Suppressor macrophage treated with lipopolysaccharide for 4 hours (primary cell): ENCODE results near the gene TLR3.
A peak's percentile ranks its signal among the peaks of the same experiment; 100 is the strongest.

Experiments used
- DNase-seq: peaks from one replicate; pipeline ENCODE4 v3.0.0-alpha.2; 2020

TLR3 gene

DNA sequence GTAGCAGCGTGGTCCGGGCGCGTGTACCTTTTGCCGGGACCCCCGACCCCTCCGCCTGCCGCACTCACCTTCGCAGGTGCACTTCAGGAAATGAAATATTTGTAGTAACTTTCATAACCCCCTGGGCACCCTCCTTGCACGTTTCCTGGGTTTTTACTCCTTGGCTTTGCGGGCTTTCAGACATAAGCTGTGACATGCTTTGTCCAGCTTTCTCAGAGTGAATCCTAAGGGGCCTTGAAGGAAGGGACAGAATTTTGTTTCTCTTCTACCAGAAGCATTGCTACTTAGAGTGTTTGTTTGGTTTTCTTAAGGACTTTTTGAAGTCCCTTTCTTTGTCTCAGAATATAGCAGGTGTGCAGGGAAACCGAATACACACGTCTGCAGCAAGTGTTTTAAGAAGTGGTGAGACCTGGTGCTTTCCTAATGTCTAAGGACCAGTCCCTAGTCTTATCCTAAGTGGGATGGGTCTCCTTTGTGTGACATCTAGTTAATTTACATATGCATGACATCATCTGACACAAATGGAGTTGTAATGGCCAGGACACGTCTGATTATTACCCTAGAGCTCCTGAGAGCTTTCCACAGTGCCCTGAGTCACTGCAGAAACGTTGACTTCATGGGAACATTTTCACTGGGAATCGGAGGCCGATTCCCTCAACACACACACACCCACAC is 36.8 kb downstream of the TLR3 start:
- no peak for DNase-seq

DNA sequence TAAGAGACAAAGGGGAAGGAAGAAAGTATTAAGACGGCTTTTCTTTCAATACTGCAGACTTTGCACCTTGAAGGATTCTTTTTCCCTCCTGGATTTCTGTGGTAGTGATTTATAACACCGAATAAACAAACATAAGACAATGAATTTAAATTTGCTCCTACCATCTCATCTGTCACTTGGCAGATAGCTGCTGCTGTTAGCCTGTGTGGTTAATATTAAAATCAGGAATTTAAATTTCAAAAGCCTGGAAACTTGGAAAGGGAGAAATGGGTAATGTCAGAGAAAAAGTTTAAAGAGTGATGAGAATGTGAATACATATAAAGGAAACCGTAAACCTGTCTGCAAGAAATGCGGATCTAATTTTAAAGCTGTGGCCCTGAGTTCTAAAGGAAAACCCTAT is 39.0 kb downstream of the TLR3 start:
- DNase-seq, result no peak

GRCh38 chr4:186108391-186108790 is 39.4 kb downstream of the TLR3 start:
- DNase-seq, result no peak

DNA sequence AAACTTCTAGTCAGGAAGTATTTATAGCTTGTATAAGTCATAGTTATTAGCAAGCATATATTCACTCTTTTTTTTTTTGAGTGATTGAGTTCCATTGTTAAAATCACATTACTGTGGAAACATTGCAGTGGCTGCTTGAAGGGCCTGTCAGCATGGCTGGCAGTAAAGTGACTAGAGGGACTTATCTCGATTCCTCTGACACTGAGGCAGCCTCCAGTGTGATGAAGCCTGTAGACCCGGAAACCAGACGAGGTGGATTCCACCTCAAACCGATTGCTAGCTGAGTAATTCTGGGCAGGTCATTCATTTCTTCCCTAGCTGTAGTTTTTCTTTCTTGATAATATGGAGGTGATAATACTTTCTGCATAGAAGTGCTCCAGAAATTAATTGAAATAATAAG is 40.3 kb downstream of the TLR3 start:
- no peak for DNase-seq

DNA sequence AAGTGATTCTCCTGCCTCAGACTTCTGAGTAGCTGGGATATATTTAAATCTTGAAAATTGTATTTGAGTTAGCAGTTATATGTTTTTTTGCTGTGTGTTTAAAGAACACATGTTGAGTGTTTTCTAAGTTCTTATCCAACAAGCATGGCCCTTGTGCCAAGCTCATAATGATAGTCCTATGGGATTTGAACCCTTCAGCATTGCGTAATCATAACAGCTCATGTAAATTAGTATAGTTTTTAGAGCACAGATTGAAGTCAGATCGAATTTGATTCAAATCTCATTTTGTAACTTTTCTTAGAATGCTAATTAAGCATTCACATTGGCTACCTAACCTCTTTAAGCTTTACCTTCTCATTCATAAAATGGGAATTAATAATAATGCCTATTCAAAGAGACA is 47.7 kb downstream of the TLR3 start:
- no peak for DNase-seq

GRCh38 chr4:186118582-186118981 is 49.6 kb downstream of the TLR3 start:
- DNase-seq, result no peak

DNA sequence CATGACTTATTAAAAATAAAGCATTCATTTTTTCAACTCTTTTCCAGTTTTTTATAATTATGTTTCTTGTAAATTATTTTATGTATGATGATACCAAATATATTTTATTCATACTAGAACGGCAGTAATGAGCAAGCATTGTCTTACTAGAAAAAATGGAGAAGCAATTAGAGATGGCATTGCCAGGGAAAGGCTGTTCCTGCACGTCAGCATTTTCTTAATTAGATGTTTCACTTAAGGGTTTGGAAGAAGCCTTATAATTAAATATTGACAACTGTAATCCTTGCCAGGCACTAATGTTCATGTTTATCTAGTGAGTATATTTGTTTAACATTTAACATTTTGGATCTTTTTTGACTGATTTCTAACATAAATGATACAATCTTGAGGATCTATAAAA is 52.1 kb downstream of the TLR3 start:
- no peak for DNase-seq

DNA sequence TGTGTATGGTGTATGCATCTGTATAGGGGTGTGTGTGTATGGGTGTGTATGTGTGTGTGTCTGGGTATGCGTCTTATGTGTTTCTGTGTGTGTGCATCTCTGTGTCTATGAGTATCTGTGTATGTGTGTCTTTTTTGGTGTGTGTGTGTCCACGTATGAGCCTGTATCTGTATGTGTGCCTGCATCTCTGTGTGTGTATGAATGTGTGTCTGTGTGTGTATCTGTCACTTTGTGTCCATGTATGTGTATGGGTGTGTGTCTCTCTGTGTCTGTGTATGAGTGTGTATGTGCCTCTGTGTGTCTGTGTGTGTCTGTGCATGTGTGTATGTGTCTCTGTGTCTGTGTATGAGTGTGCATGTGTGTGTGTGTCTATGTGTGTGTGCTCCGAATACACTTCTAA is 59.9 kb downstream of the TLR3 start:
- DNase-seq, result no peak

DNA sequence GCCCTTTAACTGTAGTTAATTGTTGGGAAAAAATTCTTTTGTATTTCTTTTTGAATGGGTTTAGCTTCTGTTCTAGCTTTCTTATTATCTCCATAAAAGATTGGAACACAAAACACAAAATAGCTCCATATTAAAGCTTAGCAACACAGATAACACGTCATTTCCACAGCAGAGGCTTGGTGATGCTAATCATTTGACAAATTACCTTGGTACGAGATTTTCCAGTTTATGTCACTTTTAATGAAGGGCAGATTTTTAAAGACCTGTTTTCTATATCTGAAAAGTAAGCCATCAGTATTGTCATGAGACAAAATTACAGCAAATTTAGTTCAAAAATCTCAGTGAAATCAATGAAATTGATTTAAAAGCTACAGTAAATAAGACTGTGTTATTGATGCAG is 63.0 kb downstream of the TLR3 start:
- DNase-seq, result no peak

DNA sequence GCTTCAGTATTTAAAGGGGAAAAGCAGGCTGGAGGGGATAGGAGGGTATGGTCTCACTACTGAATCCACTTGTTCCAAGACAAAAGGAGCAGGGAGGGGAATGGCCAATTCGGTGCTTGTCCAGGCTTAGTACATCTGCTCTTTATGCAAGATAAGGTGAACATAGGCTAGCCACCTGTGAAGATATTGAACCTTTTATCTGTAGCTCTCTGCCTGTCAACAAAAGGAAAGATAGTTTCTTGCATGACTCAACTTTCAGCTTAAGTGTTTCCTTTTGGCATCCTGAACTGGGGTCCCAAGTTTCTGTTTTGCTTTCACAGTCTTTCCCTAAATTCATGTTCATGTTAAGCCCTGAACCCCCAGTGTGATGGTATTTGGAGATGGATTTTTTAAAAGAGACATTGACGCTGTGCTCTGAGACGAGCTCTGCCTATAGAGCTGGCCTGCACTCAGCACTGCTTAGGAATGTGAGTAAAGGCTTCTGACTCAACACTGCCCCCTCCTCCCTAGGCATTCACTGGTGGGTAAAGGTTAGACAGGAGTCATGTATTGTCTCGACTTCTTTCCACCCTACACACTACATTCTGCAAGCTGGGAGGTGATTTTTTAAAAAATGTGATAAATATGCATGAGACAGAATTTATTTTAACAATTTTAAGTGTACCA is 63.8 kb downstream of the TLR3 start:
- no peak for DNase-seq

- DNase-seq, result peak; percentile 62
Observed at GRCh38 chr4:186134257-186134656, 65.3 kb downstream of the TLR3 start.

DNA sequence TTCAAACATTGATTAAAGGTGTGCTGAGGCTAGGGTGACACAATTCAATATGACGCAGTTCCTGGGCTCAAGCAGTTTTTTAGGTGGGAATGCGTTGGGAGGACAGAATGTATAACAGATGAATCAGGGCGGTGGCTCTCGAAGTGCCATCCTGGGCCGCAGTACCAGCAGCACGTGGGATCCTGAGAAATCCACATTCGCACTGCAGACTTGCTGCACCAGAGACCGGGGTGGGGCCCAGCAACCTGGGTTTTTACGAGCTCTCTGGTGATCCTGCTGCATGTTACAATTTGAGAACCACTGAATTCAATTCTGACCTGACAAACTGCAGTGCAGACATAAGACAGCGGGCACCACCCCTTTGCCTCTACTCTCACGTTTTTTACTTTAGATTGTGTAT is 65.9 kb downstream of the TLR3 start:
- no peak for DNase-seq

- DNase-seq, result peak; percentile 9
Observed at GRCh38 chr4:186137196-186137794, 68.3 kb downstream of the TLR3 start.
